Measurements from ENCODE around the gene SLX1A.
"Not testable (repeated sequence)": the region's sequence is repeated elsewhere in the genome, so short reads cannot be mapped to it uniquely, and the experiment has no call there.

The SLX1A gene

DNA sequence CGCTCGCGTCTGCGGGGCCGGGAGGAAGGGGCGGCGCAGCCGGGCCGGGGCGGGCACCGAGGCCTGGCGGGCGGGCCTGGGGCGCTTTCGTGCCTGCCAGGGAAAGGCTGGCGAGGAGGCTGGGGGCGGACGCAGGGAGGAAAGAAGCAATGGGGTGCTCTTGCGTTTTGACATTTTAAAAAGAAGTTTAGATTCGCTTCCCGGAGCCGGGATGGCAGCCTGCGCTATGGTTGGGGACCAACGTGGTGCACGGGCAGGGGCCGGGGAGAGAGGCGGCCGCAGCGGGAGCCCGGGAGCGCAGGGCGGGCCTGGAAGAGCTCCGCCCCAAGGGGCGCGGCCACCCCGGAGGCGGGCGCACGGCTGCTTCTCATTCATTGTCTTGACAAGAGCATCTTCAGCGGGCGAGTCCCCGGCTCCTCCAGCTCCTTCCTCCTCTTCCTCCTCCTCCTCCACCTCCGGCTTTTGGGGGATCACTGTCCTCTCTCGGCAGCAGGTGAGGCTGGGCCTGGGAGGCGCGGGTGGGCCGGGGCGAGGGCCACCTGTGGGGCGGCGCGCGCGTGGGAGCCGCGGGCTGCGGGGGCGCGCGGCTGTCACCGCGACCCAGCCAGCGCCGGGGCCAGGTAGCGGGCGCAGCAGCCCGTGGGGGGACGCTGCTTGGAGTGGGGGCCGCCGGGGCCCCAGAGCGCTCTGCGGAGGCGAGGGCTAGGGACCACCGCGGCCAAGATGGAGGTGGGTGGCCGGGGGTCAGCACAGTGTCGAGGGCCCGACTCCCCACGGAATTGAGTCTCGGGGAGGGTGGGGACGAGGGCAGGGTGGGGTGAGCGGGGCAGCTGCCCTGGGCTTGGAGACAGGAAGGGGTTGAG is 10.2 kb upstream of the SLX1A start, which contains the start of gene CORO1A:
TSS of gene CORO1A (plus strand) at position 370 of the 863 bp plus-strand sequence. CDS start 1,608 bp downstream, outside the sequence.
- H3K27ac ChIP-seq, result no peak within 1 kb of the TSS
- DNase-seq (ENCODE audit: low read depth, low spot score), result no peak

DNA sequence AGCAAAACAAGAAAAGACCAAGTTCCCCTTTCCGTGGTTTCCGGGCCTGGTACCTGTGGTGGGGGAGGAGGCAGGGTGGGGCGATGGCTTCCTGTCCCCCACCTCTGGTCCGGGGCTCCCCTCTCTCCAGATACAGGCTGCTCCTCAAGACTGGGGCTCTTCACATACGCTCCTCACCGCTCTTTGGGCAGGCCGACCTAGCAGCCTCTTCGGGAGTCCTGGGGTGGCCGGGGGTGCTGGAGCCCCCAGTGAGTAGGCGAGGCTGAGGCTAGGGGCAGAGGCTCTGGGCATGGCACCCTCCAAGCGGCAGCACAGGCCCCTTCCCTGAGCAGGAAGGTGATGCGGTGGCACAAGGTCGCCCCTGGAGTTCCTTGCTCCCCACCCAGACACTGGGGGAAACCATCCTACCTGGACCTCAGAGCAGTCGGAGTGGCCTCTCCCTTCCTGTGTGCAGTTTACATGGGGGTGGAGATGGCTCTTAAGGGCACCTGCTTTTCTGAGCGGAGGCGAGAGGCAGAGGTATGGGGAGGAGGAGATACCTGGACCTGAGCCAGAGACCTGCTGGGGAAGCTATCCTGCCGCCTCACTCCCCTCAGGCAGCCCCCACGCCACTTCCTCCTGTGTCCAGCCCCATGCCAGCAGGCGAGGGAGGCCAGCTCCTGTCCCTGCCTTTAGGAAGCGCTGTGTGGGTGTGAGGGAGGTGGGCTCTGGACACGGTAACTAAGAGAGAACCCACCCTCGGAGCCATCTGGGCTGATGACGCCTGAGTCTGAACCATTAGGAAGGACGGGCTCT is 9.4 kb upstream of the SLX1A start:
- DNase-seq (ENCODE audit: low read depth, low spot score), result no peak
- no peak overlapping the region for H3K27ac ChIP-seq

DNA sequence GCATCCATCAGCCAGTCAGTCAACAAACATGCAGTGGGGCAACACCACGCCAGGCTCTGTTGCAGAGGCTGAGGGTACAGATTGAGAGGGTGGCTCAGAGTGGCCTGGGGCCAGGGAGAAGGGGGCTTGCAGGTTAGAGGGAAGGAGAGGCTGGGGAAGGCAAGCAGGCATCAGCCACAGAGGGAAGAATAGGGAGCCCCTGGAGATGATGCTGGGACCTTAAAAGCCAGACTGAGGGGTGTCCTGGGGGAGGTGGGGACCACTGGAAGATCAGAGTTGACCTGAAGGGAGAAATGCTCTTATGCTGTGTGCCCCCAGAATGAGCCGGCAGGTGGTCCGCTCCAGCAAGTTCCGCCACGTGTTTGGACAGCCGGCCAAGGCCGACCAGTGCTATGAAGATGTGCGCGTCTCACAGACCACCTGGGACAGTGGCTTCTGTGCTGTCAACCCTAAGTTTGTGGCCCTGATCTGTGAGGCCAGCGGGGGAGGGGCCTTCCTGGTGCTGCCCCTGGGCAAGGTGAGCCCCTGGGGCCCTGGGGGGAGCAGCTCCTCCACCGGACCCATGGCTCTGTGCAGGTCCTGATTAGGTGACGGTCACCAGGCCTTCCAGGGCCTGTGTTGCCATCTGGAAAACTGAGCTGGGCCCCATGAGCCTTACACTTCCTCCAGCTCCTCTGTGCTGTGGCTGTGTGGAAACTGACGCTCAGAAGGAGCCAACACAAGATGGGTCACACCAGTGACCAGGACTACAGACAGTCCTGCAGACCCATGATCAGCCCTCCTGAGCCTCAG is 8.6 kb upstream of the SLX1A start:
- no peak for DNase-seq (ENCODE audit: low read depth, low spot score)
- no peak overlapping the region for H3K27ac ChIP-seq

DNA sequence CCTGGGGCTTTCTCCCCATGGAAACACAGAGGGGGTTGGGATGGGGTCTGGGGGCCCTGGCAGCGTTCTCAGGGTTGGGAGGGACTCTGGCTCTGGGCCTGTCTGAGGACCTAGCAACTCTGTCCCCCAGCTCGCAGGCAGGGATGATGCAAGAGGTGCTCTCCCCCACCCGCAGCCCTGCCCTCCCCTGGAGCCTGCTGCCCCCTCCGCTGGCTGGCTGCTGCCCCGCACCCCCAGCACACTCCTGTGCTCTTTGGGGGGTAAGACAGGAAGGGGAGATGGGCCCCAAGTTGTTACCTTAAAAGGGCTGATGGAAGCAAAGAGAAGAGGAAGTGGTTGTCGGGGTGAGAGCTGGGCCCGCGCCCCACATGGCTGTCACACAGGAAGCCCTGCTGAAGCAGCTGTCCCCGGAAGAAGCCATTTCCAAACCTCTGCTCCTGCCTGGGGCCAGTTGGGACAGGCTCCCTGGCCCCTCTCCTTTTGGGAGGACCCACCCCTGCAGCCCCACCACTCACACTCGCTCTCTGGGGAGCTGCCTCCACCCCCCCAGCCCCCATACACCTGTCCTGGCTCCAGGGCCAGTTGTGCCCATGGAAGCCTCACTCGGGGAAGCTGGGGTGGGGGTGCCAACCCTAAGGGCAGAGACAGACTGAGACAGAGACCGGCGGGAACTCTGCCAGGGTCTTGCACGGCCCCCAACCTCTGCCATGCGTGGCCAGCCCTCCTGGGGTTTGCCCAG is 7.8 kb upstream of the SLX1A start:
- no peak for DNase-seq (ENCODE audit: low read depth, low spot score)
- H3K27ac ChIP-seq, result no peak overlapping the region

DNA sequence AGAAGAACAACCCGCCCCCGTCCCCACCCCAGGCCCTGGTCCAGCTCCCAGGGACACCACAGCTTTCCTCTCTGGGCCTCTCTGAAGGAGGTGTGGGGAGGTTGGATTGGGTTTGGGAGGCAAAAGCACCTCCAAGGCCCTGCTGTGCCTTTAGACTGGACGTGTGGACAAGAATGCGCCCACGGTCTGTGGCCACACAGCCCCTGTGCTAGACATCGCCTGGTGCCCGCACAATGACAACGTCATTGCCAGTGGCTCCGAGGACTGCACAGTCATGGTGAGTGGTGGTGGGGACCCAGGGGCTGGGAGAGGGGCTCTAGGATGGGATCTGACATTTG is 7.3 kb upstream of the SLX1A start:
- no peak overlapping the region for H3K27ac ChIP-seq
- no peak for DNase-seq (ENCODE audit: low read depth, low spot score)

DNA sequence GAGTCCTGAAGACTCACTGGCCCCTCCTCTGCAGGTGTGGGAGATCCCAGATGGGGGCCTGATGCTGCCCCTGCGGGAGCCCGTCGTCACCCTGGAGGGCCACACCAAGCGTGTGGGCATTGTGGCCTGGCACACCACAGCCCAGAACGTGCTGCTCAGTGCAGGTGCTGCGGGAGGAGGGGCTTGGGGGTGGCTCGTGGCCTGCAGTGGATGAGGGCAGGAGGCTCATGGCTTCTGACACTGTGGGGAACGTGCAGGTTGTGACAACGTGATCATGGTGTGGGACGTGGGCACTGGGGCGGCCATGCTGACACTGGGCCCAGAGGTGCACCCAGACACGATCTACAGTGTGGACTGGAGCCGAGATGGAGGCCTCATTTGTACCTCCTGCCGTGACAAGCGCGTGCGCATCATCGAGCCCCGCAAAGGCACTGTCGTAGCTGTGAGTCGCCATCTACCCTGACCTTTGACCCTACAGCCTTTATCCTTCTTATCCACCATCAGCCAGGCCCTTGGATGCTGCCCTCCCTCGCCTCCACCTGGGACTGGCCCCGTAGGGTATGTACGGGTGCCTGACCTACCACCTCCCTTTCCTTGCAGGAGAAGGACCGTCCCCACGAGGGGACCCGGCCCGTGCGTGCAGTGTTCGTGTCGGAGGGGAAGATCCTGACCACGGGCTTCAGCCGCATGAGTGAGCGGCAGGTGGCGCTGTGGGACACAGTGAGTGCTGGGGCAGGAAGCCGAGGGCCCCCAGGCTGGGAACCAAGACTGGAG is 6.7 kb upstream of the SLX1A start:
- DNase-seq (ENCODE audit: low read depth, low spot score), result no peak
- no peak overlapping the region for H3K27ac ChIP-seq

DNA sequence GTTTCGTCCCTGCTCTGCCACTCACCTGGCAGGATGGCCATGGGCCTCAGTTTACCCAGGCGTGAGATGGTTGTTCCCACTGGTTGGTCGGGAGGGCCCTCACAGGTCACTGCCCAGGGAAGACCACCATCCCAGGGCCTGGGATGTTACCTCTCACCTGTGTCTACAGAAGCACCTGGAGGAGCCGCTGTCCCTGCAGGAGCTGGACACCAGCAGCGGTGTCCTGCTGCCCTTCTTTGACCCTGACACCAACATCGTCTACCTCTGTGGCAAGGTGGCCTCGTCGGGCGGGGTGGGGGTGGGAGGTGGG is 6.2 kb upstream of the SLX1A start:
- no peak overlapping the region for H3K27ac ChIP-seq
- no peak for DNase-seq (ENCODE audit: low read depth, low spot score)

DNA sequence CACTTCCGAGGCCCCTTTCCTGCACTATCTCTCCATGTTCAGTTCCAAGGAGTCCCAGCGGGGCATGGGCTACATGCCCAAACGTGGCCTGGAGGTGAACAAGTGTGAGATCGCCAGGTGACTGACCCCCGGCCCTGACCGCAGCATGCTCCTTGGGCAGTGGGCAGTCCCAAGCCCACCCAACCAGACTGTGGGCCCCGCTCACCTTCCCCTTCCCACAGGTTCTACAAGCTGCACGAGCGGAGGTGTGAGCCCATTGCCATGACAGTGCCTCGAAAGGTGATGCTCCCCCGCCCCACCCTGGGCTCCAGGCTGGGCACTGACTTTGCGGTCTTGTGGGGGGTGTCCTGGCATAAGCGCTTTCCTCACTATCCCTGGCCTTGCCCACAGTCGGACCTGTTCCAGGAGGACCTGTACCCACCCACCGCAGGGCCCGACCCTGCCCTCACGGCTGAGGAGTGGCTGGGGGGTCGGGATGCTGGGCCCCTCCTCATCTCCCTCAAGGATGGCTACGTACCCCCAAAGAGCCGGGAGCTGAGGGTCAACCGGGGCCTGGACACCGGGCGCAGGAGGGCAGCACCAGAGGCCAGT is 5.6 kb upstream of the SLX1A start:
- H3K27ac ChIP-seq, result no peak overlapping the region

DNA sequence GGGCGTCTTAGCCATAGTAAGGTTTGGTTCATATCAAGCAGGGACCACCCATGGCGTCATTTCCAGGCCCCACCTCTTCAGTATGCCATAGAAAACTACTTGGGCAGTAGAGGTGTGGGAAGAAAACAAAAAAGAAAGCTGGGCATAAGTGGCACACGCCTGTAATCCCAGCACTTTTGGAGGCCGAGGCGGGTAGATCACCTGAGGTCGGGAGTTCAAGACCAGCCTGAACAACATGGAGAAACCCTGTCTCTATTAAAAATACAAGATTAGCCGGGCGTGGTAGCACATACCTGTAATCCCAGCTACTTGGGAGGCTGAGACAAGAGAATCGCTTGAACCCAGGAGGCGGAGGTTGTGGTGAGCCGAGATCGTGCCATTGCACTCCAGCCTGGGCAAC is 2.5 kb upstream of the SLX1A start:
- not testable (repeated sequence) for DNase-seq (ENCODE audit: low read depth, low spot score); H3K27ac ChIP-seq

More for the DNA sequence above, 5.6 kb upstream of the SLX1A start:
- DNase-seq (ENCODE audit: low read depth, low spot score), result no peak

DNA sequence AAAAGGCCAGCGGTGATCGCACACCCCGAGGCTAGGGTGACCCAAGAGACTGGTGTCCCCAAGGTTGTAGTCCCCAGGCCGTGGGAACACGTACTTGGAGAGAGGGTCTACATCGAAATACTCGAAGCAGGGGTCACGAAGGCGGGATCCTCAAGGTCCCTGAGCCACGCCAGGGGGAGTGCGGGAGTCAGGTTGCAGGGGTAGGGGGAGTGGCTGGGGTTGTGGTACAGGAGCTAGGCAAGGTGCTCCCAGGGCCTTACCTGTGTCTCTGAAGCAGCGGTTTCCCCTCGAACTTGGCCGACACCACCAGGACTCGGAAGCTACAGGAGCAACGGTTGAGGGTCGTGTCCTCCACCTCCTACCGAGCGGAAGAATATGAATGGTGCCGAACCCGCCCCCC is 577 bp upstream of the SLX1A start:
- DNase-seq (ENCODE audit: low read depth, low spot score); H3K27ac ChIP-seq: not testable (repeated sequence)

DNA sequence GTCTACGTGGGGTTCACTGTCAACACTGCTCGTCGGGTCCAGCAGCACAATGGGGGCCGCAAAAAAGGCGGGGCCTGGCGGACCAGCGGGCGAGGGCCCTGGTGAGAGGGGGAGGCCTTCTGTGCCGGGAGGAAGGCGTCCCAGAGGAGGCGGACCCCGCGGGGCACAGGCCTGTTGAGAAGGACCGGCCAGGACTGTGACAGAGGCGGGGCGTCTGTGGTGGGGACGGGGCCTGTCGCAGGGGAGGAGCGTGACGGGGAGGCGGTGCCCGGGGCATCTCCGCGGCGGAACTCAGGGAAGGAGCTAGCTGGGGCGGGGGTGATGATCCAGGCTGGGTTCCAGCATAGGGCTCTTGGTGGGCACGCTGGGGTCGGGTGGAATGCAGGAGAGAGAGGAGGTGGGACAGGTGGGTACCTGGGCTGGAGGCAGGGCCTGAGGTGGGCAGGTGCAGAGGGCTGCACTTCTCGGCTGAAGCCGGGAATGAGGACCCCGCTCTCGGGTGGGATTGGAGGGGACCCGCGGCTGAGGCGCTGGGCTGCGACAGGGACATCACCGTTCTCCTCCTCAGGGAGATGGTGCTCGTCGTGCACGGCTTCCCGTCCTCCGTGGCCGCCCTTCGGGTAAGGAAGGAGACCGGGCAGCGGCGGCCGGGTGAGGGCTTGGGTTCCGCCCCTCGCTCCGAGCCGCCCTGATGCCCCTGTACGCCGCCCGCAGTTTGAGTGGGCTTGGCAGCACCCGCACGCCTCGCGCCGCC is 674 bp downstream of the SLX1A start:
- DNase-seq (ENCODE audit: low read depth, low spot score); H3K27ac ChIP-seq: not testable (repeated sequence)

DNA sequence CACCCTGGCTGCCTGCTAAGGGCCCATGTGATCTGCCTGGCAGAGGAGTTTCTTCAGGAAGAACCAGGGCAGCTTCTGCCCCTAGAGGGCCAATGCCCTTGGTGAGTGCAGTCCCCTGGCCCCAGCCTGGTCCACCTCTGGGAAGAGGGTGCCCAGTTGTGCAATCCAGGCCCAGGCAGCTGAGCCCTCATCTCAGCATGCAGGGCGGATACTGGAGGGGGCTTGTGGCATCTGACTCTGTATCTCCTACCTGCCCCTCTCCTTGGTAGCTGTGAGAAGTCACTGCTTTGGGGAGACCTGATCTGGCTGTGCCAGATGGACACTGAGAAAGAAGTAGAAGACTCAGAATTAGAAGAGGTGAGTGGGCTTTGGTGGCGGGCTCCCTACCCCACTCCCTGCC is 3.3 kb downstream of the SLX1A start:
- not testable (repeated sequence) for H3K27ac ChIP-seq; DNase-seq (ENCODE audit: low read depth, low spot score)

DNA sequence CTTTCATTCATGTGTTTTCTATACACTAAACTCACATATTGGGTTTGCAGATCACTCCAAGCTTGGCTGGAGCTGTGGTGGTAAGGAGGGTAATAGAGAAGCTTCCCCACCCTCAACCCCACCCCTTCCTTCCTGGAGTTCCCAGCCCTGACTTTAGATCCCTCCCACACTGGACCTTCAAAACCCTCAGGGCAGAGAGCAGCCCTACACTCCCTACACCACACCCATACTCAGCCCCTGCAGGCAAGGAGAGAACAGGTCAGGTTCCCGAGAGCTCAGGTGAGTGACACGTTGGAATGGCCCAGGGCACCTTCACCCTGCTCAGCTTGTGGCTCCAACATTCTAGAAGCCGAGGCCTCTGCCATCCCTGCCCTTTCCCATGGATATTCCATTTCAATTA is 5.4 kb downstream of the SLX1A start, which contains the start of gene SULT1A3:
TSS of gene SULT1A3 (plus strand) at position 207 of the 400 bp plus-strand sequence. CDS start 1,474 bp downstream, outside the sequence.
- H3K27ac ChIP-seq; DNase-seq (ENCODE audit: low read depth, low spot score): not testable (repeated sequence)

DNA sequence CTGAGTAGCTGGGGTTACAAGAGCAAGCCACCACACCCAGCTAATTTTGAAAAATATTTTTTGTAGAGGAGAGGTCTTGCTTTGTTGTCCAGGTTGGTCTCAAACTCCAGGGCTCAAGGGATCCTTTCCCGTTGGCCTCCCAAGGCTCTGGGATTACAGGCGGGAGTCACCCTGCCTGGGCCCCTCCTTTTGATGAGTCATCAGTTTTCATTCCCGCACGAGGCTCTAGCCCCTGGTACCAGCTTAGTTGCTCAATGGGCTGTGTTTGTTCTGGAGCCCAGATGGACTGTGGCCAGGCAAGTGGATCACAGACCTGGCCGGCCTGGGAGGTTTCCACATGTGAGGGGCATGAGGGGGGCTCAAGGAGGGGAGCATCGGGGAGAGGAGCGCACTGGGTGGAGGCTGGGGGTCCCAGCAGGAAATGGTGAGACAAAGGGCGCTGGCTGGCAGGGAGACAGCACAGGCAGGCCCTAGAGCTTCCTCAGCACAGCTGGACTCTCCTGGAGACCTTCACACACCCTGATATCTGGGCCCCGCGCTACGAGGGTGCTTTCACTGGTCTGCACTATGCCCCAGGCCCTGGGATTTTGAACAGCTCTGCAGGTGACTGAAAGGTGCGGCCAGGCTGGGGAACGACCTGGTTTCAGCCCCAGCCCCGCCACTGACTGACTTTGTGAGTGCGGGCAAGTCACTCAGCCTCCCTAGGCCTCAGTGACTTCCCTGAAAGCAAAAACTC is 6.1 kb downstream of the SLX1A start:
- DNase-seq (ENCODE audit: low read depth, low spot score), result not testable (repeated sequence)

DNA sequence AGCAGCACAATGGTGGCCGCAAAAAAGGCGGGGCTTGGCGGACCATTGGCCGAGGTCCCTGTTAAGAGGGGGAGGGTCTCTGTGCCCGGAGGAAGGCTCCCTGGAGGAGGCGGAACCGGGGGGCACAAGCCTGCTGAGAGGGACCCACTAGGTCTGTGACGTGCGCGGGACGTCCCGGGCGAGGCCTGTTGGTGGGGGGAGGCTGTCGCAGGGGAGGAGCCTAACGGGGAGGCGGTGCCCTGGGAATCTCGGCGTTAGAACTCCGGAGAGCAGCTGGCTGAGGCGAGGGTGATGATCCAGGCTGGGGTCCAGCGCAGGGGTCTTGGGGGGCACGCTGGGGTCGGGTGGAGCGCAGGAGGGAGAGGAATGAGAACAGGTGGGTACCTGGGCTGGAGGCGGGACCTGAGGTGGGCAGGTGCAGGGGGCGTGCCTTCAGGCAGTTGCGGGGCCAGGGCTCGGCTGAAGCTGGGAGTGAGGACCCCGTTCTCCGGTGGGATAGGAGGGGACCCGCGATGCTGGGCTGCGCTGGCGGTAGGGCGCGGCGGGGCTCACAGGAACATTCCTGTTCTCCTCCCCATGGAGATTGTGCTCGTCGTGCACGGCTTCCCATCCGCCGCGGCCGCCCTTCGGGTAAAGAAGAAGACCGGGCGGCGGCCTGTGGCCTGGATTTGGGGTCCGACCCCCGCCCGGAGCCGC is 12.0 kb downstream of the SLX1A start:
- not testable (repeated sequence) for DNase-seq (ENCODE audit: low read depth, low spot score); H3K27ac ChIP-seq

More for the DNA sequence above, 6.1 kb downstream of the SLX1A start:
- not testable (repeated sequence) for H3K27ac ChIP-seq

DNA sequence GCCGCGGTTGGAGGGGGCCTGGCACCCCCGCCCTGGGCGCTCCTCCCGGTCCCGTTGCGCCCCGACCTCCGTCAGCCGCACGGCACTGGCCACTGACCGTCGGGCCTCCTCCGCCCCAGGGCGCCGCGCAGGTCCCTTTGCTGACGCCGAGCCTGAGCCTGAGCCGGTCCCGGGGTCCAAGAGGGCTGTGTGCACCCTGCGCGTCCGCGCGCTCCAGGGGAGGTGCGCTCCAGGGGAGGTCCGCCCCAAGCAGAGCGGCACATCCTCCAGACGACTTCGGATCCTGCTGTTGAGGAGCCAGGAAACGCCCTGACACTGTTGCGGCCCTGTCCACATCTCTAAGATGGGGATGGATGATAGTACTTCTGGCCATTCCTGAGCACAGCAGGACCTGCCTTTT is 12.6 kb downstream of the SLX1A start:
- DNase-seq (ENCODE audit: low read depth, low spot score); H3K27ac ChIP-seq: not testable (repeated sequence)
